Kidney epithelial cell (primary cell): ENCODE measurements around the gene GMPR2. TPM values are rescaled to one million over a fixed set of nuclear protein-coding genes. Genes with fewer than 3 reads are reported as not detected.

ENCODE experiments used
- DNase-seq: peaks from one replicate; pipeline ENCODE4 v3.0.0-alpha.2; 2010; ENCODE audit warnings: low read depth
- H3K27me3 ChIP-seq: 2 replicates; pipeline ENCODE4 v1.6.0; 2011; ENCODE audit warnings: low read length; ENCODE audit not compliant: control insufficient read depth, insufficient read depth
- H3K36me3 ChIP-seq: 2 replicates; pipeline ENCODE4 v1.5.1; 2011; ENCODE audit warnings: low read length; ENCODE audit not compliant: control insufficient read depth, insufficient read depth
- H3K4me3 ChIP-seq: 2 replicates; pipeline ENCODE4 v1.5.1; 2011; ENCODE audit warnings: low read depth, mild to moderate bottlenecking, control low read depth, low read length
- CTCF ChIP-seq: IDR thresholded peaks from 2 replicates; pipeline ENCODE4 v1.5.1; 2011; ENCODE audit warnings: mild to moderate bottlenecking, moderate library complexity, low read length, control low read depth, inconsistent platforms; ENCODE audit not compliant: insufficient read depth, poor library complexity, severe bottlenecking
- total RNA-seq: library from RNA; depleted of rRNA; stranded (reverse); fragments of >200 nt; gene quantifications from 2 replicates; pipeline ENCODE4 v1.2.3, GENCODE V29; 2015

The GMPR2 gene
- total RNA-seq, 1 donor from 2014 or later: 54.7 TPM

GRCh38 chr14:24256960-24257359, 24.2 kb downstream of the GMPR2 start:
- DNase-seq: no peak
- Histone ChIP-seq H3K36me3 (no peaks in the 10 kb centered on the region), H3K4me3 (no peak overlapping the region), H3K27me3 (no peaks in the 10 kb centered on the region)
- no peak for TF ChIP-seq CTCF

- Histone ChIP-seq H3K27me3 (no peaks in the 10 kb centered on the region), H3K36me3 (no peaks in the 10 kb centered on the region), H3K4me3 (no peak overlapping the region)
- TF ChIP-seq CTCF: no peak
- no peak for DNase-seq
Measured at GRCh38 chr14:24258119-24258518, 25.4 kb downstream of the GMPR2 start.

- H3K36me3 ChIP-seq: no peaks in the 10 kb centered on the region
Measured at GRCh38 chr14:24258548-24259265, 26.0 kb downstream of the GMPR2 start.

GRCh38 chr14:24259282-24260025, 26.7 kb downstream of the GMPR2 start:
- Histone ChIP-seq H3K36me3 (no peaks in the 10 kb centered on the region), H3K27me3 (no peaks in the 10 kb centered on the region), H3K4me3 (no peak overlapping the region)
- no peak for TF ChIP-seq CTCF
- no peak for DNase-seq

More at GRCh38 chr14:24258548-24259265, 26.0 kb downstream of the GMPR2 start:
- DNase-seq: no peak
- no peaks in the 10 kb centered on the region for H3K27me3 ChIP-seq
- no peak overlapping the region for H3K4me3 ChIP-seq
- TF ChIP-seq CTCF: no peak

GRCh38 chr14:24260026-24260779, 27.5 kb downstream of the GMPR2 start:
- no peaks in the 10 kb centered on the region for H3K27me3 ChIP-seq
- DNase-seq: no peak
- H3K4me3 ChIP-seq: no peak overlapping the region
- TF ChIP-seq CTCF: no peak
- H3K36me3 ChIP-seq: no peaks in the 10 kb centered on the region
